NCI-H69 (cell line): Measurements from ENCODE around the gene COX19.
"Not testable (repeated sequence)": the region's sequence is repeated elsewhere in the genome, so short reads cannot be mapped to it uniquely, and the experiment has no call there.

ENCODE experiments used
- DNase-seq: peaks from one replicate; lab custom pipeline; 2025; lab: John Stamatoyannopoulos, UW

Gene COX19

GRCh38 chr7:945147-945555, 30.2 kb downstream of the COX19 start:
- DNase-seq: no peak

- no peak for DNase-seq
Observed at GRCh38 chr7:944744-945143, 30.6 kb downstream of the COX19 start.

- not testable (repeated sequence) for DNase-seq
Observed at GRCh38 chr7:943793-944192, 31.6 kb downstream of the COX19 start.

GRCh38 chr7:940599-941408, 34.5 kb downstream of the COX19 start:
- DNase-seq: no peak

- DNase-seq: no peak
Observed at GRCh38 chr7:939843-940242, 35.5 kb downstream of the COX19 start.

GRCh38 chr7:938546-939185, 36.7 kb downstream of the COX19 start:
- no peak for DNase-seq

GRCh38 chr7:937856-938484, 37.4 kb downstream of the COX19 start:
- no peak for DNase-seq

GRCh38 chr7:936386-937054, 38.8 kb downstream of the COX19 start:
- DNase-seq: peak; percentile 53

GRCh38 chr7:935874-936385, 39.4 kb downstream of the COX19 start:
- DNase-seq: no peak

GRCh38 chr7:935164-935873, 40.0 kb downstream of the COX19 start:
- no peak for DNase-seq

- DNase-seq: no peak
Observed at GRCh38 chr7:934469-935163, 40.7 kb downstream of the COX19 start.

- no peak for DNase-seq
Observed at GRCh38 chr7:932651-932975, 42.7 kb downstream of the COX19 start.

GRCh38 chr7:931871-932650, 43.3 kb downstream of the COX19 start:
- DNase-seq: no peak

- DNase-seq: no peak
Observed at GRCh38 chr7:930975-931758, 44.2 kb downstream of the COX19 start.

GRCh38 chr7:929311-929711, 46.0 kb downstream of the COX19 start:
- no peak for DNase-seq

GRCh38 chr7:927031-927671, 48.2 kb downstream of the COX19 start:
- DNase-seq: no peak

GRCh38 chr7:926061-927030, 49.0 kb downstream of the COX19 start:
- no peak for DNase-seq

GRCh38 chr7:925601-926000, 49.7 kb downstream of the COX19 start:
- DNase-seq: no peak
